Stimulated activated CD8-positive, alpha-beta memory T cell treated with anti-CD3 and anti-CD28 coated beads, Interleukin-15, amount 100 ng/mL, for 48 hours (primary cell): ENCODE measurements around the gene HBA2.
"Not testable (repeated sequence)": the region's sequence is repeated elsewhere in the genome, so short reads cannot be mapped to it uniquely, and the experiment has no call there.

Source experiments
- DNase-seq, 2 donors: peaks; one replicate each; pipeline ENCODE4 v3.0.0-alpha.2; 2020; ENCODE audit warnings: low read depth in 2 of 2

Gene HBA2

DNA sequence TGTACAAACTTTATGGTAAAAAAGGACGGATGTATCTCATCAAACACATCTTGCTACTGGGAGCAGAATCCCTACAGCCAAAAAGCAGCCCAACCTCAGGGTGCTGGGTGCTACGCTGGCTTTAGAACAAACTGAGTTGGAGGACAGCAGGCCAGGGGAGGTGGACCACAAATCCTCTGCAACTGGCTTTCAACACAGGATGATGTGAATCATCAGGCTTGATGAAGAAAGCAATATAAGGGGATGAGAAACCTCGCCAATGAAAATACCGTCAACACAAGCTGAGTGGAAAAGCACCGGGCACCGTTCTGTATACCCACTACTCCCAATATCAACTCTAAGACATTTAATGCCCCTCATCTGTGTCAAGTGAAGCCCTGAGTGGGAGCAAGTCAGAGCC, 21.8 kb downstream of the HBA2 start:
- DNase-seq: no peak

DNA sequence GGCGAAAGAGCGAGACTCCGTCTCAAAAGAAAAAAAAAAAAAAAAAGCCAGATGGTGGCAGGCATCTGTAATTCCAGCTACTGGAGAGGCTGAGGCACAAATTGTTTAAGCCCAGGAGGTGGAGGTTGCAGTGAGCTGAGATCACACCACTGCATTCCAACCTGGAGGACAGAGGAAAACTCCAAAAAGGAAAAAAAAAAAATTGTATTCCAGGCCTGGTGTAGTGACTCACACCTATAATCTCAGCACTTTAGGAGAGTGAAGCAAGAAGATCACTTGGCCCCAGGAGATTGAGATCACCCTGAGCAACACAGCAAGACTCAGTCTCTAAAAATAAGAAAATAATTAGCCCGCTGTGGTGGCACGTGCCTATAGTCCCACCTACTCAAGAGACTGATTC, 27.7 kb downstream of the HBA2 start:
- DNase-seq: no peak

DNA sequence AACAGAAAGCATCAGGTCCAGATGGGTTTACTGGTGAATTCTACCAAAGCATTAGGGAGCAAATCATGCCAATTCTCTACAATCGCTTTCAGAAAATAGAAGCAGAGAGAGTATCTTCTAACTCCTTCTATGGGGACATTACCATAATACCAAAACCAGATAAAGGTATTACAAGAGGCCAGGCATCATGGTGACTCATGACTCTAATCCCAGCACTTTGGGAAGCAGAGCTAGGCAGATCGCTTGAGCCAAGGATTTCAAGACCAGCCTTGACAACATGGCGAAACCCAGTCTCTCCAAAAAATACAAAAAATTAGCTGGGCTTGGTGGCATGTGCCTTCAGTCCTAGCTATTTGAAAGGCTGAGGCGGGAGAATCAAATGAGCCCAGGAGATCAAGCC, 30.6 kb downstream of the HBA2 start:
- DNase-seq: no peak

DNA sequence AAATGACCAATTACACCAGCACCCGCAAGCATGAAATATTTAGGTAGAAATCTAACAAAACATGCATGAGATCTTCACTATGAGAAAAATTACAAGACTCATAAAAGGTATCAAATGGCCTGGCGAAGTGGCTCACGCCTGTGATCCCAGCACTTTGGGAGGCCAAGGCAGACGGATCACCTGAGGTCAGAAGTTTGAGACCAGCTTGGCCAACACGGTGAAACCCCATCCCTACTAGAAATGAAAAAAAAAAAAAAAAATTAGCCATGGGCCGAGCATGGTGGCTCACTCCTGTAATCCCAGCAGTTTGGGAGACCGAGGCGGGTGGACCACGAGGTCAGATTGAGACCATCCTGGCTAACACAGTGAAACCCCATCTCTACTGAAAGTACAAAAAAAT, 31.4 kb downstream of the HBA2 start:
- not testable (repeated sequence) for DNase-seq

DNA sequence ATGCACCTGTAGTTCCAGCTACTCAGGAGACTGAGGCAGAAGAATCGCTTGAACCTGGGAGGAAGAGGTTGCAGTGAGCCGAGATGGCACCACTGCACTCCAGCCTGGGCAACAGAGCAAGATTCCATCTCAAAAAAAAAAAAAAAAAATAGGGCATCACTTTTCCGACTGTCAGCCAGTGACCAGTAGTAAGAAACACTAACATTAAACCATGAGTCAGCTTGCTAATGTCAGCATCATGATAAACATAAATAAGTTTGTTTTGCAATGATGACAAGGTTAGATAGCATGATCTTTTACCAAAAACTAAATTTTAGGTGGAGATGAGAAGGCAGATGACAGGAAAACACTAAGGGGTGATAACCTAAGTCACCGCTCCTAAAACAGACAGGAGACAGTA, 36.7 kb downstream of the HBA2 start:
- DNase-seq: not testable (repeated sequence)

DNA sequence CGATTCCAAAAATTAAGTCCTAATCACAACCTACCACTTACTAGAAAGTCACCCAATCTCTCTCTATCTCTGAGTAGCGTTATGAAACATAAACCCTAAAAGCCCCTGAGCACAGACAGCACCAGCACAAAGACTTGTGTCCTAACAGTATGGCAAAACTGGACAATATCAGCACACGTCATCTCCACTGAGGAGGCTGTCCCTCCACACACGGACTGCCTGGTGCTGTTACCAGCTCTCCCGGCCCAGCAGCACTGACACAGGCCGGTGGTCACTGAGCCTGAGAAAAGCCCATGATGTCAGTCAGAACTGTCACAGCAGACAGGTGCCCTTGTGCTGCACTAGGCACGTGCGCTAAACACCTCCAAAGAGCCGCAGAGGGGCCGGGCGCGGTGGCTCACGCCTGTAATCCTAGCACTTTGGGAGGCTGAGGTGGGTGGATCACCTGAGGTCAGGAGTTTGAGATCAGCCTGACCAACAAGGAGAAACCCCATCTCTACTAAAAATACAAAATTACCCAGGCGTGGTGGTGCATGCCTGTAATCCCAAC, 39.0 kb downstream of the HBA2 start:
- not testable (repeated sequence) for DNase-seq

DNA sequence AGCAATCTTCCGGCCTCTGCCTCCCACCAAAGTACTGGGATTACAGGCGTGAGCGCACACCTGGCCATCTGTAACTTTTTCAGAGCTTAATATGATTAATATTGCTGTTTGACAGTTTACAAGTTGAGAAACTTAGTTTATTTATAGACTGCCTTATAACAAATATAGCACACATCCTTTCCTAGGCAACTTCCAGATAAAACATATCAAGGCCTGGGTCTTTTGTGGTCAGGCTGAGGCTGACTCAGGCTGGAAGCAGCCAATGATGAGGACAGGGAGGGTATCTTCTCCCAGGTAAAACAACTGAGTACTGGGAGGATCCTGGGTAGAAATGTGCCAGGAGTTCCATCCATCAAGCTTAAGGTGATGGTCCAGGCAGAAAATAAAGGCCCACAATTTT, 40.3 kb downstream of the HBA2 start:
- DNase-seq: no peak

DNA sequence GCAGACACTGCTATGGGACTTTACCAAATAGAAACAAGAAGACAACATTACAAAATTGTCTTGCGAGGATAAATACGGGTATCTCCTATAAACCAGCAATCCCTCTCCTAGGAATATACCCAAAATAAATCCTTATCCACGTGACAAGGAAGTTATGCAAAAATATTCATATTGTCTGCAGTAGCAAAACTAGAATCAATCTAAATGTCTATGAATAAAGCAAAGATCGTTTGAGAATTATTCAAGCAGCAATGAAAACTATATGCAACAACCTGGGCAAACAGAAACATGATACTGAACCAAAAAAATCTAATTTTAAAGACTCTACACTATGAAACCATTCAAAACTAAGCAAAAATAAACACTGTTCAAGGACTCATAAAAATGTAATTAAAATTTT, 47.3 kb downstream of the HBA2 start:
- no peak for DNase-seq
